ENCODE measurements around the gene KBTBD4.
"Not testable (repeated sequence)": the region's sequence is repeated elsewhere in the genome, so short reads cannot be mapped to it uniquely, and the experiment has no call there.

The KBTBD4 gene

DNA sequence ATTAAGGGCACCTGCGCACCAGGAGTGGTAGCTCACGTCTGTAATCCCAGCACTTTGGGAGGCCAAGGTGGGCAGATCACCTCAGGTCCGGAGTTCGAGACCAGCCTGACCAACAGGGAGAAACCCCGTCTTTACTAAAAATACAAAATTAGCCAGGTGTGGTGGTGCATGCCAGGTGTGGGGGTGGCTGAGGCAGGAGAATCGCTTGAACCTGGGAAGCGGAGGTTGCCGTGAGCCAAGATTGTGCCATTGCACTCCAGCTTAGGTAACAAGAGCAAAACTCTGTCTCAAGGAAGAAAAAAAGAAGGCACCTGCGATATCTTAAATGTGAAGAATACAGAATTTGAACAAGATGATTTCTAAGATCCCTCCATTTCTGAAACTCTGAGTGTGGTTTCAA lies 52.7 kb downstream of the KBTBD4 start:
- not testable (repeated sequence) for DNase-seq (ENCODE audit: low read depth, low spot score)

- DNase-seq (ENCODE audit: low read depth, low spot score) = no peak
Observed at GRCh38 chr11:47524291-47524874, 54.4 kb downstream of the KBTBD4 start.

DNA sequence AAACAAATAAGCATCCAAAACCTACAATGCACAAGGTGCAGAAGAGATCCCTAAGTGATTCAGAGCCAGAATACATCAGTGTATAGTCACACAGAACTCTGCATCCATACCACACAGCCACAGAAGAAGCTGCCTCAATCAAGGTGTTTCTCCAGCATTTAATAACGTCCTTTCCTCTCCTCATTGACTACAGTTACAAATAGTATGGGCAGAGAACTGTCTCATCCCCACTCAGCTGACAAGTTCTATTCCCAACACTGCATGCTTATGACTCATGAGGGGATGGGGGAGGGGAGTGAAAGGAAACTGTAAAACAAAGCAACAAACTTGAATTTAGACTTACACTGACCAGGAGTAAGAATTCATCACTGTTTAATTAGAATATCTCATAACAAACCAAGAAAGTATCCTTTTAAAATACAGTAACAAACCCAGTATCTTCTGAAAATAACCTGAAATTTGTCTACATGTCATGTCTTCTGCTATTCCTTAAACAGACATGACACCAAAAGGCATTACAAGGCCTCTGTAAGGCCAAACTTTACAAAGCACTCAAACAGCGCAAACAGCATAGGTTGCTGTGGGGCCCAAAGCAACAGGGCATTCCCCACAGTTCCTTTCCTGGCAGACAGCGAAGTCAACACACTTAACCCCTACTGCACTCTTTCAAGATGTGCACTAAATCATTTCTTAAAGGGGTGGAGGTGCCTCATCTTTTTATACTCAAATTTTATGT lies 55.1 kb downstream of the KBTBD4 start:
- DNase-seq (ENCODE audit: low read depth, low spot score) = no peak
